GM19193 (cell line): ENCODE data around the gene MAPRE2.

Experiments used
- POLR2A ChIP-seq: IDR thresholded peaks from 4 replicates; pipeline ENCODE4 v1.6.1; 2011; ENCODE audit not compliant: insufficient read depth, insufficient read length; ENCODE audit errors: extremely low read depth

MAPRE2 gene

DNA sequence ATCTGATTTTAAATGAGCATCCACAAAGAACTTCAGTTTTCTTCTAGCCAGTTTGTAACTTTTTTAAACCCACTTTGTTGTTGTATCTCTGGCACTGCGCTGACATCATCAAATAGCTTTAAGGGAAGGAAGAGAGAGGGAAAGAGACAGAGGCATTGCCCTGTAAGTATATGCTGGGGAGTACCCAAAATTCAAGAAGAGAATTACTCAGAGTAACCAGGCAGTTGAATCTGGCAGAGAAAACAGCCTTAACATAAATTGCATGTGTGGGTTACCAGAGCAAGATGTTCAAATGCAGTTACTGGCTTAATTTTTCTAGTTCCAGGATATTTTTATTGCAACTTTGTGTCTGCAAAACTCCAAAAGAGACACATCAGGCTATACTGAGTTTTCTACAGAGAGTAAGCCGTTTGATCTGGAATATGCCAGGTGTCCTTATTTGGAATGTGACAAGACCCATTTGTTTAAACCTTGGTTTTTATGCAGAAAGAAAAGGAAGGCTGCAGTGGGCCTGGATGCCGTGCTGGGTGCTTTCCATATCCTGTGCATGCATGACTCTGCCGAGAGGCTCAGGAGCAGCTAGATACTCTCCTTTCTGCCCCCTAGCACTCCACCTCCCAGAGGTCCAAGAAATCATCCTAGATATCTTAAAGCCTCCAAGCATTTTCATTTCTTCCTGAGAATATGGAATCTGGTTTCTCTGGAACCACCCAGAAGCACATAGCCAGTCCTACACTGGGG lies 93.7 kb downstream of the MAPRE2 start:
- no peak for TF ChIP-seq POLR2A

DNA sequence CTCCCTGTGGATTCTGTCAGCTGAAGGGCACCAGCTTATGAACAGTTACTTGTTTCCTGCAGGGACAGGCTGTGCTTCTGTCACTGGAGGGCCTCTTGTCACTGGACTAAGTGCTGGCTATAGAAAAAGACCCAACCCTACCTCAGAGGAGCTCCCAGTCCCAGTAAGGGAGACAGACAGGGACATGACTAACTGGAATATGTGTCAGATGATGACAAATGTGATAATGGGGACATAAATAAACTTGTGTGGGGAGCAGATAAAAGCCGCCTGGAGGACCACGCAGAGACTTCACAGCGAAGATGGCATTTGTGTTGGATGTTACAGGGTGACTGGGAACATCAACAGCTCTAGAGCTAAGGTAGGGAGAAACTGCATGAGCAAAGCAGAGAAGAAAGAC lies 95.0 kb downstream of the MAPRE2 start:
- no peak for TF ChIP-seq POLR2A

DNA sequence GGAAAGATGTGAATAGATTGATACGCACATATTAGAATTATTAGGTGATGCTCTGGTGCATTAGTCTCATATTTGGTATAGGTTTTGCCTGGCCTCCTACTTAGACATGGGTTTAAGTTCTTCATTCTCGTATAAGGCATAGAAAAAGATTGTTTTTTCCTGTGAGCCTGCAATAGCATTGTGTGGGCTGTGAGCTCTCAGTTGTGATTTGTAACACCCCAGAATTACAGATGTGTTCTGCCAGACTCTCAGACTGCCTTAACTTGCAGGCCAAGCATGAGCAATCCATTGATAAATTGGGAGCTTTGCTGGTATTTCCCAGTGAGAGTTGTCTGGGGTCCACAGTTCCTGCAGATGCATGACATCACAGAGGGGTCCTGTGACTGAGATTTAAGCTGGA lies 95.7 kb downstream of the MAPRE2 start:
- TF ChIP-seq POLR2A = no peak

DNA sequence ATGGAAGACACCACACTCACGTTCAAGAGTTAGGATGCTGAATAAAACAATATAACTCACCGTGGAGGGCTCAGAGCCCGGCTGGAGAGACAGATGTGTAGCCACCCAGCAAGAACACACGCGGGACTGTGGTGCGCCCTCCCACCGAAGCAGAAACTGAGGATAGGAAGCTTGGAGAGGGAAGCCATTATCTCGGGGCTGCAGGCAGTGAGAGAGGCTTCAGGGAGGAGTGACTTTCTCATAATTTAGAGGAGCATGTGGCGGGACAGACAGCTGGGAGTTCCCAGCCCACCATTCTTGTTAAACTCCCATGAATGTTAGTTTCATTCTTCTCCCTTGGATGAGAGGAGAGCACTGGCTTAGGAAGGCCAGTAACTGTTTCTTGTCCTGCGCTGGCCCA lies 96.4 kb downstream of the MAPRE2 start:
- TF ChIP-seq POLR2A = no peak

DNA sequence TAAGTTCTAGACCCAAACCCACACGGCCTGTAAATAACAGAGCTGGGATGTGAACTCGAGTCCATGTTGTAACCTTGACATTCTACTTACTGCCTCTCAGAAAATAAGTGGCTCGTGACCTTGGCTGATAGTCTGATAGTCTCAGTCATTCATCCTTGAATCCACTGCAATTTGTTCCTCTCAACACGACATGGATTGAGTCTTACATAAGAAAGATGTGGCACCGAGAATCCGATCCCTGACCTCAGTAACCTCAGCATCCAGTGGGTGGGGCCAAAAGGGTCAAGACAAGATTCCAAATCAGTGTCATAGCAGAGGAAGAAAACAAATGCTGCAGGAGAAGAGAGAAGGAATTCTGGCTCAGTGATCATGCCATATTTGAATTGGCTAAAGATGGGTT lies 97.6 kb downstream of the MAPRE2 start:
- TF ChIP-seq POLR2A = no peak

DNA sequence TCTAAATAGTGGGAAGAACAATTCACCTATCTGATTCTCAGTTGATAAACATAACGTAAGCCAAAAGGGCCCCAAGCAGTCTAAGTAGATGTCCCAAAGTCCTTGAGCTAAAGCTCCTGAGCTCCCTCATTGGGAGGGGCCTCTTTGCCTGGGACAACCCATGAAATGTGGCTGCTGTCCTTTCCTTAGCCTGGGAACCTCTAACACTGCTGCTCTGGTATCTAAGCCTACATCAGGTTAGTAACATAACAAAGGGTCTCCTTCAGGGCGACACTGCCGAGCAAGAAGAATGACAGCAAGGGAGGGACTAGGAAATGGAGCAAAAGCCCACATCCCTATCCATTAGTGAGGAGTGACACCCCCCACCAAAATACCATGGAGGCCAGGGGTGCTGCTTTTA lies 98.3 kb downstream of the MAPRE2 start:
- no peak for TF ChIP-seq POLR2A

DNA sequence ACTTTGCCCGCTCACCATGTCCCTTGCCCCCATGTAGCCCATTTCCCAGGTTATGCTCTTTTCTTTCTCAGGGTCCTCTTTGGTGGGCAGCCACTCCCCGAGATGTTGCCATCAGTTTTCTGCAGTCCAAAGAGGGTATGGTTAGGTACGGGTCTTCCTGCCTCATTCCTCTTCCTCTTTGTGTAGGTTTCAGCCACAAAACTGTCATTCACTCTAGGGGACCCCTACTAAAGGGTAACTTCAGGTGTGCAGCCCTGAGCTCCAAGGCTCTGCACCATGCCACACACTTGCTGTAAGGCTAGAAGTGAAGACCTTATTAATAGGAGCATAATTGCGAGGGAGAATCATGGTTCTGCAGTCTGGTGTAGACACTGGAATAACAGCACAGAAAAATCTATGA lies 99.9 kb downstream of the MAPRE2 start:
- TF ChIP-seq POLR2A = no peak

DNA sequence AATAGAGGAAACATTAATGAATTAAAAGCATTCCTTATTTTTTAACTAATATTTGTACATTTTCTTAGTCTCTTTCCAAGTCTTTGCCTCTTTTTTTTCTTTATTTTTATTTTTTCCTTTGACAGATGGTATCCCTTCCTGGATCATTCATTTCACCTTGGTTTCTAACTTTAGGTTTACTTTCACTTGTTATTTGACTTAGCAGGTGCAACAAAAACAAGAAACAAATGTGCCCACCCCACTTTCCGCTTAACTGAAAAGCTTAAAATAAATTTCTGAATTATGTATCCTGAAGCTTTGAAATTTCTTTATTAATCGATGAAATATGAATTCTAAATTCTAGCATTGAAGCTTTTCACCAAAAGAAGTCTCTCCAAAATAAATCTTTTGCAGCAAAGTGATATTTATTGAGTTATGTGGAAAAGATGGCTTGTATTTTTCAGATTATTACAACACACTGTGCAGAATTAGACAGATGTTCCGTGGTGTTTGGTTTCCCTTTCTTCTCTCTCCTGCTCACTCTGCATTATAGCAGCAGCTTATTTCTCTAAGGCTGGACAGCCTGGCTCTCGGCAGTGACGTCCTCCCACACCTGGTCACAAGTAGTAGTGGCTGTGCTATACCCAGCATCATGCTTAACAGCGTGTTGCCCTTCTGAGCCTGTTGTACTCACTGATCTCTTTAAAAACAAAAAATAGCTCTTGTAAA lies 100.5 kb downstream of the MAPRE2 start:
- no peak for TF ChIP-seq POLR2A

DNA sequence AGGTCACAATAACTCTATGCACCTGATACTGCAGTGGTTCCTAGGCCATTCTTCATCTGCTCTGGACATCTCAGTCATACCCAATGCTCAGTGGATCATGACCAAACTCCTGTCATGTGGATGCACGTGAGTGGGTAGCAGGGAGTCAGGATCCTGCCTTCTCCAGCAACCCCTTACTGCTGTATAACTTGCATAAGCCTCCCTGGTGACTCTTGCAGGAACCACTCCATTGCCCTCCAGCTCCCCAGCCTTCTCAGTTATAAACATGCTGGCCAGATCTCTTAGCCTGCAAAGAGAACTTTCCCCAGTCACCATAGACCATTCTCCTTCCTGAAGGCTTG lies 101.0 kb downstream of the MAPRE2 start:
- no peak for TF ChIP-seq POLR2A

DNA sequence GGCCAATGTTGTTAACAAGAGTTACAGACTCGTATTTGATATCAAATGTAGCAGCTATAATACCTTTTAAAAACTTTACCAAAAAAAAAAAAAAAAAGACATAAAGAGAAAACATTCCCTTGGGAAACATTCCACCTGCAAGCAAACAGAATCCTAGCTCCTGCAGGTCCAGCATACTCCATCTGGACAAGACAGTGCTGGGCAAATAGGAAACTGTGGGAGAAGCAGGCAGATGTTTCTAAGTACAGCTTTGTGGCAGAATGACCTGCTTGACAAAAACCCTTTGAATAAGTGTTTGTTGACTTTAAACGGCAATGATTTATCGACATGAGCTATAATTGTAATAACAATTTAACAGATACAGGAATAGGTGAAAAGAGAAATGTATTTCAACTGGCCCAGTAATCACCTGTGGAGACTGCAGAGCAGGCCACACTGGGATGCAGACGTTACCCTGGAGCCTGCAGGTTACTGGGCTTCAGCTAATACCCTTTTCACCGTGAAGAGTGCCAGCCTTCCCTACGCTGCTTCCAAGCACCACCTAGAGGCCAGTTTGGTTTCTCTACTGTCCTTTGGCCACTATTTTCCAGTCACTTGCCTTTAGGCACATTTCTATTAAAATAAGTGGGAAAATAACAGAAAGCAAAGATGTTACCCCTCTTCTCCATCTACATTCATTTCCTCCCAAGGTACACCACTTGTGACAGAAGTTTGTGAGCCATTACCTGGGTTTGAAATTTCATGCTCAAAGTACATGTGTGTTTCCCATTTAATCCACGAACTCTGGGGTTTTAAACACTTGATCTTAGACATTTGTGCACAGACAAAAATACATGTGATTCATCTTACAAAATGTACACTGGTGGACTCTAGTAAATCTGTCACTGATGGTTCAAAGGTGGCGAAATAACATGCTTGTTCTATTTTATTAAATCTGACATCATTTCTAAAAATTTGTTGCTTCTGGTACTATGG lies 102.7 kb downstream of the MAPRE2 start:
- TF ChIP-seq POLR2A = no peak

DNA sequence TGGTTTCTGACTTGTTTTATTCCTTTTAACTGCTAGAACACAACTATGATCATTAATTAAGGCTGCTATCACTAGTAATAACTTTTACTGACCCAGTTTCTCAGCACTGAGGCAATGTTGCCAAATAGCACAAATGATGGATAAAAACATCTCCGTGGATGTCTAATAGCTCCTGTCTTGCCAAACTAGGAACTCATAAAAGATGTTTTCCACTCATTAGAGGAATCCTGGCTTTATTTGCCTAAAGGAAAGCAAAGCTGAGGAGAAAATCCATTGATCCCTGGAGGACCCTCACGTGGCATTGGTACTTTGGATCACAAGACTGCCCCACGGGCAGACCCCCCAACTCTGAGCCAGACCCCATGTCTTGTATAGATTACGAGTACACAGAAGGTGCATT lies 103.5 kb downstream of the MAPRE2 start:
- no peak for TF ChIP-seq POLR2A

DNA sequence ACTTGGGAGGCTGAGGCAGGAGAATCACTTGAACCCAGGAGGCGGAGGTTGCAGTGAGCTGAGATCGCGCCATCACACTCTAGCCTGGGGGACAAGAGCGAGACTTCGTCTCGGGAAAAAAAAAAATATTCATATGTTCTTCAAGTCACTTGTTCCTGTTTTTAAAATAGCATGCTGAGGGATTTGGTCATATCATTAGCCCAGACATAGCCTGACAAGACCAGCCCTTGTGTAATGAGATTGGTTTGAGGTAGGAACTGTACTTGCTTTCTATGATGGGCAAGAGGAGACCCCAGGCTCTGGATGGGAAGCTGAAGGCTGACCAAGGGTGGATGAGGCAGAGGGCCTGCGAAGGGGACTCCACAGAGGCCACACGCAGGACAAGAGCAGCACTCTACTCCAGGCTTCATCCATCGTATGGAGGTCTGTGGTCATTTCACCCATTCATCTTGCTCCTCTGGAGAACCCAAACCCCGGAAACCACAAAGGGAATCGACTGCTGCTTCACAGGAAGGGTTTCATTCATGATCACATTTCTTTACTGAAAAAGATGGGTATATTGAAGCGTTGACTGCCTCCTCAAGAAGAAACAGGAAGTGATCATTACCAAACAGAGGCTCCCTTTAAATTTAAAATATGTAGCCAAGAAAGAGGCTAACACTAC lies 112.5 kb downstream of the MAPRE2 start:
- TF ChIP-seq POLR2A = no peak

DNA sequence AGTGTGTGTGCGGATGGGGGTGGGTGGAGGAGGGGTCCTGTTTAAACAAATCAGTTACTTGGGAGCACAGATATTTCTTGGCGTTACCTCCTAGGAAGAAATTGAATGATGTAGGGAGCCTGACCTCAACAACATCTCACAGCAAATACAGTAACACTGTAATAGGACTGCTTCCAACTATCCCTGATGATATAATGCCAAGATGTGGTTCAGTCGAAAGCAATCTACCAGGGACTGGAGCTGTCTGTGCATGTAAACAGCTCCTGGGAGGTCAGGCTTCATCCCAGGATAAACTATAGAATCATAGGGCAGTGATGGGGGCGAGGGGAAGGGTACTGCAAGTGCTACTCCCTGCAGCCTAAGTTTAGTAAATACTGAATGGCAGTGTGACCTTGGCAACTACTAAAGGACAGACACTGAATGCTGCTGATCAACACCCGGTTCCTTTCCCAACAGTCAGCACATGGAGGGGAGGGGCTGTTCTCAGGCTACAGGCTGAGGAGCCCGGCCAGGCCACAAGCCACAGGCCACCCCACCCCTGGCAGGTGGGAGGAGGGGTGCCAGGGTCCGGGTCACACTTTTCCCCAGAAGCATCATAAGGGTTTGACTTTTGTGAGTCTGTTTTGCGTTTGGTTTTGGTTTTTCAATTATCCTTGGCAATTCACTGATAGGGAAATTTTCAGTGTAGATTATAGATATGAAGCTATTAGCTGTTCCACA lies 114.3 kb downstream of the MAPRE2 start:
- TF ChIP-seq POLR2A = no peak

DNA sequence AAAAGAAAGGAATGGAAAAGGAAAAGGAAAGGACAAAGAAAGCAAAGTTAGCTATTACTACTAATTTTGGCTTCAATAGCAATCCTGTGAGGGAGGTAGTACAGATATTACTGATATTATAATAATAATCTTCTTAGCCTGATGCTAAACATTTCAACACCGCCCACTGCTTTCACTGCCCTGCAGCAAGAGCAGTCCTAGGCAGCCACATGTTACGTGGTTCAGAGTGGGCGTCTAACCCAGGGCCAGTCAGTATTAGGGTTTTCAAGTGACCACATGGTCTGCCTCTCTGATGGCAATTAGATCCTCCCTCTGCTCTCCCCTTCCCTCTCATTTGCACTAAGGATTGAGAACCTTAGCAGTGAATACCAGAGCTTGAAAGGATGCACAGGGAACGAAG lies 116.0 kb downstream of the MAPRE2 start:
- TF ChIP-seq POLR2A = no peak
